GM12891 (cell line): Measurements from ENCODE around the gene ZNF44.

Experiments
- POLR2A ChIP-seq: IDR thresholded peaks from 2 replicates; pipeline ENCODE4 v1.6.1; 2011; ENCODE audit warnings: low read depth, low read length, control low read depth
- POLR2AphosphoS5 ChIP-seq: IDR thresholded peaks from 2 replicates; pipeline ENCODE4 v1.6.1; 2011; ENCODE audit warnings: low read depth, low read length, control low read depth
- POU2F2 ChIP-seq: IDR thresholded peaks from 2 replicates; pipeline ENCODE4 v1.6.1; 2011; ENCODE audit warnings: low read depth, mild to moderate bottlenecking, control low read depth, low read length, moderate library complexity
- SPI1 ChIP-seq: IDR thresholded peaks from 2 replicates; pipeline ENCODE4 v1.6.1; 2011; ENCODE audit warnings: low read depth, low read length, control low read depth
- TAF1 ChIP-seq: IDR thresholded peaks from 2 replicates; pipeline ENCODE4 v1.6.1; 2011; ENCODE audit warnings: low read depth, low read length, control low read depth

- TF ChIP-seq POLR2A, result no peak
- TF ChIP-seq TAF1, result no peak
- no peak for TF ChIP-seq POLR2AphosphoS5
- TF ChIP-seq POU2F2, result no peak
- no peak for TF ChIP-seq SPI1
Observed at GRCh38 chr19:12230751-12231733, 63.6 kb downstream of the ZNF44 start.
